Measurements from ENCODE around the gene VAX1. TPM values are rescaled to one million over a fixed set of nuclear protein-coding genes. Genes with fewer than 3 reads are reported as not detected.

VAX1 gene
- polyA plus RNA-seq, 2 of the 4 experiments (the other 2 are of a cell fraction) = 0.68 to 0.70 TPM

- ChIA-PET POLR2A (no interaction called here), CTCF (no interaction called here)
- Histone ChIP-seq H3K27ac (no peak overlapping the region), H3K4me3 (no peak overlapping the region), H3K4me1 (no peaks in the 10 kb centered on the region), H3K9me3 (no peaks in the 10 kb centered on the region), H3K4me2 (no peak overlapping the region)
- TF ChIP-seq USF2 (IDR thresholded peaks at IDR 0.05) (no peak), RFX5 (IDR thresholded peaks at IDR 0.05) (no peak), FOXS1 (CRISPR knock-in tag; IDR thresholded peaks at IDR 0.05) (no peak), MAFK (IDR thresholded peaks at IDR 0.05; ENCODE audit: partially characterized antibody) (no peak), ATOH8 (CRISPR knock-in tag; IDR thresholded peaks at IDR 0.05; ENCODE audit: low read depth) (no peak), NR3C1 (IDR thresholded peaks at IDR 0.05) (no peak), ELK1 (IDR thresholded peaks at IDR 0.05; ENCODE audit: low read depth, low read length) (no peak), RARB (CRISPR knock-in tag; IDR thresholded peaks at IDR 0.05) (no peak), HMGXB4 (CRISPR knock-in tag; IDR thresholded peaks at IDR 0.05; ENCODE audit: borderline replicate concordance) (no peak)
- 79% methylated on average over 9 of the region's 9 CpGs for WGBS (ENCODE audit: missing lambda C conversion rate)
- FAIRE-seq (no peak), DNase-seq (ENCODE audit: low read depth in 1 of 2, low spot score in 1 of 2) (no peak), ATAC-seq (no peak)
Measured at GRCh38 chr10:117094856-117095255, 43.2 kb downstream of the VAX1 start.

- no peak for DNase-seq (ENCODE audit: low read depth in 1 of 2, low spot score in 1 of 2)
- CTCF ChIA-PET = interaction anchor here (0.5 to 2.1 kb wide), 3 partner anchors 74 to 404 kb away, joined by 3 to 6 read pairs (median 5); no protein-coding TSS in a partner anchor
- no peak for ATAC-seq
- H3K27ac ChIP-seq = no peak overlapping the region
- FAIRE-seq = no peak
- whole genome bisulfite sequencing (ENCODE audit: missing lambda C conversion rate) = 66% methylated on average over 6 of the region's 6 CpGs
- no peak overlapping the region for H3K4me3 ChIP-seq
- POLR2A ChIA-PET = no interaction called here
- H3K9me3 ChIP-seq = no peaks in the 10 kb centered on the region
- H3K4me2 ChIP-seq = no peak overlapping the region
- H3K4me1 ChIP-seq = no peaks in the 10 kb centered on the region; the same call in 2 of the 3 replicates
- TF ChIP-seq NFE2L2 (conservative IDR thresholded peaks at IDR 0.05; ENCODE audit: low read length) = no peak
- no peak for TF ChIP-seq USF2 (IDR thresholded peaks at IDR 0.05)
- no peak for TF ChIP-seq KDM5A (IDR thresholded peaks at IDR 0.05)
- no peak for TF ChIP-seq HEYL (CRISPR knock-in tag; IDR thresholded peaks at IDR 0.05)
- no peak for TF ChIP-seq BCL3 (IDR thresholded peaks at IDR 0.05)
- TF ChIP-seq HDAC2 (IDR thresholded peaks at IDR 0.05) = no peak
- TF ChIP-seq REST (IDR thresholded peaks at IDR 0.05) = no peak
Measured at GRCh38 chr10:117092386-117092785, 45.7 kb downstream of the VAX1 start.
